ENCODE results near the gene MACROH2A1. TPM values are rescaled to one million over a fixed set of nuclear protein-coding genes. Genes with fewer than 3 reads are reported as not detected.

MACROH2A1 gene
- polyA plus RNA-seq, 1 of the 3 experiments (the other 2 are of a cell fraction) = 165 TPM

DNA sequence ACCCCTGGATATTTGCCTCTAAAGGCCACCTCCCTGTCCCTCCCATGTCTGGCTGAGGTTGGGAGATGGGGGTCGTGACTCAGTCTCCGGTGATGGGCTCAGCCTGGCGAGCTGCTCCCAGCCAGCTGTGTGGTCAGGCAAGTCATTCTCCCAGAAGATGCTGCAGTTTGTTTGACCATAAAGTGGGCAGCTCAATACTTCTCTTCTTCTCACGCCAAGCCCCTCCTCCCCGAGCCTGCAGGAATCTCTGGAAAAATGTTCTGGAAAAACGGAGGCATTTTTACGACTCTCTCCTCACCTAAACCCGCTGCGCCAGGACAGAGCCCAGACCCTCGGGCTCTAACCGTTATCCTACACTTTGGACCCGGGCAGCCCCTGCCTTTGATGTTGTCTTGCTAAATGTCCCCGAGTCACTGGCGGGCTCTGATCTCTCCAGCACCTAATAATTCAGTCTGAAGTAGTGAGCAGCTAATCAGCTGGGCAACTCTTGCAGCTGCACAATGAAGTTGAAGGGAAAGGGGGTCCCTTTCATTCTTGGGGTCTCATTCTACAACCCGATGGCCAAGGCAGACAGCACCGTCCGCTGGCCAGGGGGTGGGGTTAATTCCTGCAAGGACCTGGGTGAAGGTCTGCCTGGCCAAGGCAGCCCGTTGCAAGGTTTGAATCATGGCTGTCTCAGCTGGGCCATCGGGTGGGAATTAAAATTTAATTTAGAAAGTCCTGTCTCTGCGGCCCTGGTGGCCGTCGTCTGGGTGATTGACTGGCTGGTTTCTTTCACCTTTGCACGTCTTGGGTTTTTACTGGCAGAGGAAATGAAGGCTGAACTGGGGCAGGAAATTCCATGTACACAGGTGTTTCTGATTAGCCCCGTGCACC is 35.8 kb upstream of the MACROH2A1 start:
- POLR2A ChIA-PET = interaction anchor here (0.9 kb wide), 1 partner anchor 561 kb away, joined by 5 read pairs; the partner anchor contains the start of gene TXNDC15
- no peak overlapping the region for H3K9ac ChIP-seq

GRCh38 chr5:135433681-135434426 is 34.8 kb upstream of the MACROH2A1 start:
- 89% methylated on average over 11 of the region's 12 CpGs for WGBS (ENCODE audit: low lambda C conversion rate)

More for the DNA sequence above, 35.8 kb upstream of the MACROH2A1 start:
- WGBS (ENCODE audit: low lambda C conversion rate) = 89% methylated on average over 18 of the region's 24 CpGs
- Histone ChIP-seq H3K79me2 (ENCODE audit: insufficient read depth) (no peaks in the 10 kb centered on the region), H3K4me1 (ENCODE audit: control insufficient read depth in 1 of 2, insufficient read depth in 2 of 2, low read depth in 1 of 2, low read length in 1 of 2) (peaks cover 0 to 38% of the 10 kb centered on the region in 2 experiments; a peak in 1 of 4 replicates), H3K27ac (ENCODE audit: low read depth in 2 of 2, low read length in 1 of 2) (no peak overlapping the region), H3K36me3 (replicated peaks in 1 of 2; ENCODE audit: control insufficient read depth in 1 of 2, insufficient read depth in 2 of 2, low read length in 1 of 2) (no peaks in the 10 kb centered on the region), H3K27me3 (ENCODE audit: insufficient read depth) (no peaks in the 10 kb centered on the region), H3K4me2 (no peak overlapping the region), H4K20me1 (ENCODE audit: insufficient read depth) (no peaks in the 10 kb centered on the region), H3F3A (replicated peaks; ENCODE audit: insufficient read depth) (no peaks in the 10 kb centered on the region), H3K9me2 (no peaks in the 10 kb centered on the region), H3K4me3 (ENCODE audit: low read depth in 2 of 2, low read length in 1 of 2) (no peak overlapping the region), H2AFZ (ENCODE audit: low read depth) (no peak overlapping the region), H3K9me3 (no peaks in the 10 kb centered on the region)
- TF ChIP-seq TCF12 (IDR thresholded peaks at IDR 0.05) (peak; percentile 46; the same call in 1 of the 2 replicates), EZH2phosphoT487 (IDR thresholded peaks at IDR 0.05; ENCODE audit: borderline replicate concordance, low read depth) (no peak), FOSL2 (IDR thresholded peaks at IDR 0.05; ENCODE audit: borderline replicate concordance, low read depth) (no peak), GATA2 (CRISPR knock-in tag; IDR thresholded peaks at IDR 0.05) (no peak), EP300 (IDR thresholded peaks at IDR 0.05; ENCODE audit: borderline replicate concordance in 1 of 2, low read depth in 1 of 2, low read length in 1 of 2) (no peak), NFIC (IDR thresholded peaks at IDR 0.05; ENCODE audit: borderline replicate concordance) (no peak), NRF1 (IDR thresholded peaks at IDR 0.05; ENCODE audit: low read depth, low read length) (no peak), IRF3 (IDR thresholded peaks at IDR 0.05; ENCODE audit: low read depth, low read length) (no peak)
- TF ChIP-seq, protein P1, sequence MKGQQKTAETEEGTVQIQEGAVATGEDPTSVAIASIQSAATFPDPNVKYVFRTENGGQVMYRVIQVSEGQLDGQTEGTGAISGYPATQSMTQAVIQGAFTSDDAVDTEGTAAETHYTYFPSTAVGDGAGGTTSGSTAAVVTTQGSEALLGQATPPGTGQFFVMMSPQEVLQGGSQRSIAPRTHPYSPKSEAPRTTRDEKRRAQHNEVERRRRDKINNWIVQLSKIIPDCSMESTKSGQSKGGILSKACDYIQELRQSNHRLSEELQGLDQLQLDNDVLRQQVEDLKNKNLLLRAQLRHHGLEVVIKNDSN (IDR thresholded peaks at IDR 0.05; ENCODE audit: borderline replicate concordance, low read depth) = no peak
- CTCF ChIA-PET = interaction anchor here (1.1 to 9.6 kb wide), 4 partner anchors 10 to 103 kb away, joined by 3 to 56 read pairs (median 7); no protein-coding TSS in a partner anchor
- DNase-seq = no peak

More at GRCh38 chr5:135433681-135434426, 34.8 kb upstream of the MACROH2A1 start:
- Histone ChIP-seq H3K4me3 (ENCODE audit: low read depth in 2 of 2, low read length in 1 of 2) (no peak overlapping the region), H3K27ac (ENCODE audit: low read depth in 2 of 2, low read length in 1 of 2) (no peak overlapping the region), H2AFZ (ENCODE audit: low read depth) (no peak overlapping the region), H3K27me3 (ENCODE audit: insufficient read depth) (no peaks in the 10 kb centered on the region), H3K36me3 (replicated peaks in 1 of 2; ENCODE audit: control insufficient read depth in 1 of 2, insufficient read depth in 2 of 2, low read length in 1 of 2) (no peaks in the 10 kb centered on the region), H3K79me2 (ENCODE audit: insufficient read depth) (no peaks in the 10 kb centered on the region), H3F3A (replicated peaks; ENCODE audit: insufficient read depth) (no peaks in the 10 kb centered on the region), H3K4me2 (no peak overlapping the region), H4K20me1 (ENCODE audit: insufficient read depth) (no peaks in the 10 kb centered on the region), H3K9me3 (no peaks in the 10 kb centered on the region), H3K9me2 (no peaks in the 10 kb centered on the region), H3K9ac (no peak overlapping the region), H3K4me1 (ENCODE audit: control insufficient read depth in 1 of 2, insufficient read depth in 2 of 2, low read depth in 1 of 2, low read length in 1 of 2) (peaks cover 0 to 30% of the 10 kb centered on the region in 2 experiments; a peak in 1 of 4 replicates)
- CTCF ChIA-PET = interaction anchor here (1.1 to 9.6 kb wide), 4 partner anchors 9 to 102 kb away, joined by 3 to 56 read pairs (median 6); no protein-coding TSS in a partner anchor
- POLR2A ChIA-PET = no interaction called here
- DNase-seq = no peak
- TF ChIP-seq GABPA (IDR thresholded peaks at IDR 0.05; ENCODE audit: low read depth) = no peak

All from SK-N-SH (cell line).